Measurements from ENCODE around the gene MAP3K4.

Gene MAP3K4

DNA sequence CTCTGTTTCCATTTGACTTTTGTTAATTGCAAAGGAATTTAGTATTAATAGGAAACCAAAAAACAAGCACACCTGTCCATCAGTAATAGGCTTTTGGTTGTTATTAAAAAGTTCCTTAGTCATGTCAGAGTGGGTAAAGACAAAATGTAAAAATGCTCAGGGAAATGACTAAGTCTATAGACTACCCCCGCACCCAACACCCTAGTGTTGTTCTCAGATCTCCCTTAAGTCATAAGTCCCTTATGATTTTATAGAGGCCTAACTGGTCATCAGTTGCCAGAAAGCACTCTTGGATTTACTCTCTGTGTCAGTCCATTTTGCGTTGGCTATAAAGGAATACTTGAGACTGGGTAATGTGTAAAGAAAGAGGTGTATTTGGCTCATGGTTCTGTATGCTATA, 52.8 kb downstream of the MAP3K4 start:
- DNase-seq: no peak

DNA sequence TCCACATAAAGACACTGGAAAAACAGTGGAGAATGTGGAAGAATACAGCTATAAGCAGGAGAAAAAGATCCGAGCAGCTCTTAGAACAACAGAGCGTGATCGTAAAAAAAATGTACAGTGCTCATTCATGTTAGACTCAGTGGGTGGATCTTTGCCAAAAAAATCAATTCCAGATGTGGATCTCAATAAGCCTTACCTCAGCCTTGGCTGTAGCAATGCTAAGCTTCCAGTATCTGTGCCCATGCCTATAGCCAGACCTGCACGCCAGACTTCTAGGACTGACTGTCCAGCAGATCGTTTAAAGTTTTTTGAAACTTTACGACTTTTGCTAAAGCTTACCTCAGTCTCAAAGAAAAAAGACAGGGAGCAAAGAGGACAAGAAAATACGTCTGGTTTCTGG, 57.1 kb downstream of the MAP3K4 start:
- DNase-seq: no peak

GRCh38 chr6:161050134-161050765, 58.7 kb downstream of the MAP3K4 start:
- DNase-seq: no peak

DNA sequence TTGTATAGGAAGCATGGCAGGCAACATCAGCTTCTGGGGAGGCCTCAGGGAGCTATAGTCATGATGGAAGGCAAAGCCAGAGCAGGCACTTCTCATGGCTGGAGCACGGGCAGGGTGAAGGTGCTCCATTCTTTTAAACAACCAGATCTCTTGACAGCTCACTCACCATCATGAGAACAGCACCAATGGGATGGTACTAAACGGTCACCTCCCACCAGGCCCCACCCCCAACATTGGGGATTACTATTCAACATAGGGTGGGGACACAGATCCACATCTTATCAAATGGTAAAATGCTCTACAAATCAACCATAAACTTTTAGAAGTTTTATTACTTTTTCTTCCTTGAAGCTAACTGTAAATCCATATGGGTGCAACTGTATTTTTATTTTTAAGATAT, 61.5 kb downstream of the MAP3K4 start:
- DNase-seq: no peak

DNA sequence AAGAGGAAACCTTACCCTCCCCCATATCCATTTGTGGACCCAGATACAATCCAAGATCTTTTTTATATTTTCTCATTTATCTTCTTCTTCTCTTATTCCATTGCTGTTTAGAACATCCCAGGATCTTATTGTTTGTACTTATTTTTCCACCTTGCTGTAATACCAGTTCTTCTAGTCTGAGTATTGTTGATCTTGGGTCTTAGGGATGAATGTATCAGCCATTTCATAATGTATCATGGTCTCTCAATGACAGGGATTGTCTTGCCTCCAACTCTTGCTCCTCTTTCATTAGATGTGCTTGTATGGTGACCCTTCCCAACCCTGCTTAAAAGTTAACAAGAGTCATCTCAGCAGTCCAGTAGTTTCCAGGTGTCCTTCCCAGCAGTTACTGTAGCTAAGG, 63.3 kb downstream of the MAP3K4 start:
- DNase-seq: no peak

DNA sequence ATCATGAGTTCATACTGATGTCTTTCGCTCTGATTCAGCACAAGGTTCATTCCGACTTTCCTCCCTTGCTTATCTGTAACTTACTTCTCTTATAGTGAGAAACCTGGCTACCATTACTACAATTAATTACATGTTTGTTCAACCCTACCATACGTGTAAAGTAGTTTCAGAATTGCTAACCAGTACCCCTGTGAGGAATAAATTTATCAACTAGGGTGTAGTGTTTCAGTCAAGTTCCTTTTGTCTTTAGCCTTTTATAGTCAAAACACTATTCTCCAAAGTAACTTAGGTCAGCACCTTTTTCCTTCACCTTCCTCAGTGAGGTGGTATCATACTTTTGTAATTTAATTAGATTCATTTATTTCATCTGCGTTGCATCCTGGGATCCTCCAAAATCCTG, 64.9 kb downstream of the MAP3K4 start:
- no peak for DNase-seq

DNA sequence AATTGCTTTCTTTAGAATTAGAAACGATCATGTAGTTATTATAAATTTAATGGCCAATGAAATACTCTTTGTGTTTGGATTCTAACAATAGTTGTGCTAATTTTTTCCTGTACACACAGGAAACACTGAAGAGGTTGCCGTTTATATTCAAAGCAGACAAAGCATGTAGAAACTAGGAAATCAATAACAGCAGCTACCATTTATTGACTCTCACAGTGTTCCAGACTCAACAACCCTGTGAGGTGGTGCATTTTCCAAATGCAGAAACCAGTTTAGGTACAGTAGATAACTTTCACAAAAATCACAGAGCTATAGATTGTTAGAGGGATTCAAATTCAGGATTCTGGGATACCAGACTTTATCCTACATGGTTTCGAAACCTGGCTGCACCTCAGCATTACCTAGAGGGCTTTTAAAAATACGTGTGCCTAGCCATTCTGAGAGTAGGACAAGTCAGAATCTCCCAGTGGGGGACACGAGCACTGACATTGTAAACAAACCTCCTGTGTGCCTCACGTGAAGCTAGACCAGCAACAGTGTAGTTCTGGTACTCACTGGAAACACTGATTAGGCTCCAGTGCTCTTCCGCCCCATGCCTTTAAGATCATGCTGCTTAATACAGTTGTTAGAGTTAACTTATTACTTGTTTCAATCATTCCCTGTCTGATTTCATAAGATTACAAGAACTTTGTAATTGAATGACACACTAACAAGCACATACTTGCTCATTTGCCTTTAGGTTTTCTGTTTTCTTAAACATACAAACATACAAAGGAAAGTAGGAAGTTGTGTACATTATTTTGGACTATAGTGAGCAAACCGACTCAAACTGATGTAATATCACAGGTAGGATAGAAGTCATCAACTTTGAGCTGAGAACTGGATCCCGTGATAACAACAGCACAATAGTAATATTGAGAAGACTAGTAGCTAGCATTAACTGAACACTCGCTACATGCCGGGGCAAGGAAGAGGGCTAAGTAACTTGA, 65.8 kb downstream of the MAP3K4 start:
- DNase-seq: no peak

DNA sequence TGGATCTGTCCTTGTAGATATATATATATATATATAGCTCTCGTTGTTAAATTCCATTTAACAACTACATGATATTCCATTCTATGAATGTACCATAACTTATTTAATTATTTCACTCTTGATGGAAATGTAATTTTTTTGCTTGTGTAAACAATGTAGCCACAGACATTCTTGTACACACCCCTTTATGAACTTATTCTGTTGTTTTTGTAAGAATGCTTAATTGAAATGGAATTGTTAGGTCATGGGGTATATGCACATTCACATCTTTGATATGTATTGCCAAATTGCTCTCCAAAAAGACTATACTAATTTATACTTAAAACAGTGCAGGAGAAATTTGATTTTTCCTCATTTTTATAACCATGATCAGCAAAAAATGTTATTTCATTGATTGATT, 67.2 kb downstream of the MAP3K4 start:
- DNase-seq: no peak

DNA sequence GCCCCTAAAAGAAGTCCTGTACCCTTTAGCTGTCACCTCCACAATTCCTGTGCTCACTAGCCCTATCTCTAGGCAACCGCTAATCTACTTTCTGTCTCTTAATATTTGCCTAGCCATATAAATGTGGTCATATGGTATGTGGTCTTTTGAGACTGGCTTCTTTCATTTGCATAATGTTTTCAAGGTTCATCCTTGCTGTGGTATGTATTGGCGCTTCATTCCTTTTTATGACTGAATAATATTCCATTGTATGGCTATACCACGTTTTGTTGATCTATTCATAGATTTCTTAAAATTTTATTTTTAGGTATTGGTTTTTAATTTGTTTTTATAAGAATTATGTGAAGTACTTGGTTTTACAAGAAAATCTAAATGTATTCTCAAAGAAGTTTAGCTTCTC, 70.0 kb downstream of the MAP3K4 start:
- DNase-seq: no peak

GRCh38 chr6:161064915-161065314, 73.3 kb downstream of the MAP3K4 start:
- no peak for DNase-seq

GRCh38 chr6:161066511-161066910, 74.9 kb downstream of the MAP3K4 start:
- no peak for DNase-seq

- no peak for DNase-seq
Observed at GRCh38 chr6:161067749-161068148, 76.2 kb downstream of the MAP3K4 start.

DNA sequence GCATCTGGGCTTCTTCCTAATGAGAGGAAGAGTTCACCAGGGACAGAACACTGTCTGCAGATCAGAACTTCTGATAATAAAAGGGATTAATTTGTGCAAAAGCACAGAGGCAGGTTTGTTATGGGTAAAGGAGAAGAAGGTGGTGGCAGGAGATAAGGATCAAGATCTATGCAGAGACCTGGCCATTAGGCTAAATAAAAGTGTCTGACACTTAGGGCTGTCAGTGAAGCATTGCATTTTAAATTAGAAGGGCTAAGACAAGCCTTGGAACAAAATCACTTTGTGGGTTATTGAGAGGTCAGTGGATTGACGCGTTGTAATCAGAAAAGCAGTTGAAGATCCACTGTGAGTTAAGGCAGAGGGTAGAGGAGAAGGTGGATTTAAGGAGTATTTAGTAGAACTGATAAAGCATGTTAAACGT, 76.8 kb downstream of the MAP3K4 start:
- no peak for DNase-seq

- DNase-seq: no peak
Observed at GRCh38 chr6:161073930-161074329, 82.4 kb downstream of the MAP3K4 start.

DNA sequence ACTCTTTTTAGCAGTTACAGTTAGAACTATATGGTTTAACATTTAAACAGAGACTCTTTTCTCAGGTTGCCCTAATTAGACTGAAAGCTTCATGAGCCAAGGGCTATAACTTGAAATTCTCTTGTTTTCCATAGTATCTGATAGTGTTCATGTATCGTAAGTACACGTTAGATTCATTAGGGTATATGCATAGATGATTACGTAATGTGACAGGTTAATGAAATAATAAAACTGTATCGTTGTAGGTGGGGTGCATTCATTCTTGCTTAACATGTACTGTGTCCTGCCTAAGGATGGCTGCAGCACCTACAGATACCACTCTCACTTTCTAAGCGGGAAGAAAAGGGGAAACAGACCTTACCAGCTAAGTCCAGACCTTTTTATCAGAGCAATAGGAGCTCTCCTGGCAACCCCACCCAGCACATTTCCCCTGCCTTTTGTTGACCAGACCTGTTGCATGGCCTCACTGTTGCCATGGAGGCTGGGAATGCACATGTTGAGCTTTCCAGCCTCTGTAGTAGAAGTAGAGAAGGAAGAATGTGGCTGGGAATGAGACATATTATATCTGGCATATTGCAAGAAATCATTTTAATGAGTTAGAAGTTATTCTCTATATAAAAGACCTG, 83.0 kb downstream of the MAP3K4 start:
- no peak for DNase-seq

DNA sequence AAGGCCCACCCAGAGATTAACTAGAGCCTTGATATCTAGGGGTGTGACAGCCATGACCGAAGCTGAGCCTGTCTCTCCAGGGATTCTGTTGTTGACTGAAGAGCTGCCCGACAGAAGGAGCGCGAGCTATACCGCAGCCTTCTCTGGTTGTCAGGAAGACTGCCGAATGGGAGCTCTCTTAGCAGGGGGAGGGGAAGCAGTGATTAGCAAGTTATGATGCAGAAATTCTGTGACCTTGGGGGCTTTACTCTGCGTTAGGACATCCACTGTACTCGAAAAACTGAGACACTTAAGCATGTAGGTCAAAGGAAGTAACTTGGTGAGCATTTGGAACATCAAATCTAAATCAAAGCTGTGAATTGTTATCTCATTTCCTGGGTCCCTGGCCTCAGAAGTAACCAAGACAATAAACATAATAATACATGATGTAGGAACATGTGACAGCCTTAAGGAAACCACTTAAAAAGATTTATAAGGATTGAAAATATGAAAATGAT, 84.7 kb downstream of the MAP3K4 start:
- DNase-seq: peak; percentile 34

GRCh38 chr6:161079566-161080262, 88.1 kb downstream of the MAP3K4 start:
- DNase-seq: peak; percentile 68

- peak; percentile 28 for DNase-seq
Observed at GRCh38 chr6:161080263-161080970, 88.8 kb downstream of the MAP3K4 start.

DNA sequence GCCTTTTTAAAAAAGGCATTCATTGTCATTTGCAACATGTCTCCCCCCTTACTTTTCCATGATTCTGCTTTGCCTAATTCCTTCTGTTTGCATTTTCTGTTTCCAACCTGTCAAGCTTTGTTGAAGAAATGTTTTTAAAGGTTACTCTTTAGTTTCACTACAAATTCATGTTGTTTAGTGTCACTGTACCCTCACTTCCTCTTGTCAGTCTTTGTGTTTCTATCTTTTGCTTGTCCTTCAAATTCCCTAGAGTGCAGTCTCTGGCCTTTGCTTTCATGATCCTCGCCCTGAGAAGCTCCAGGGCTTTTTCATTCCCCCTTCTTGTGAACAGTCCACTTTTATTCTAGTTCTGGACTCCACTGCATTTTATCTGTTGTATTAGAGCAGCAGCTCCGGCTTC, 90.6 kb downstream of the MAP3K4 start:
- DNase-seq: no peak

- DNase-seq: no peak
Observed at GRCh38 chr6:161085246-161085645, 93.7 kb downstream of the MAP3K4 start.

DNA sequence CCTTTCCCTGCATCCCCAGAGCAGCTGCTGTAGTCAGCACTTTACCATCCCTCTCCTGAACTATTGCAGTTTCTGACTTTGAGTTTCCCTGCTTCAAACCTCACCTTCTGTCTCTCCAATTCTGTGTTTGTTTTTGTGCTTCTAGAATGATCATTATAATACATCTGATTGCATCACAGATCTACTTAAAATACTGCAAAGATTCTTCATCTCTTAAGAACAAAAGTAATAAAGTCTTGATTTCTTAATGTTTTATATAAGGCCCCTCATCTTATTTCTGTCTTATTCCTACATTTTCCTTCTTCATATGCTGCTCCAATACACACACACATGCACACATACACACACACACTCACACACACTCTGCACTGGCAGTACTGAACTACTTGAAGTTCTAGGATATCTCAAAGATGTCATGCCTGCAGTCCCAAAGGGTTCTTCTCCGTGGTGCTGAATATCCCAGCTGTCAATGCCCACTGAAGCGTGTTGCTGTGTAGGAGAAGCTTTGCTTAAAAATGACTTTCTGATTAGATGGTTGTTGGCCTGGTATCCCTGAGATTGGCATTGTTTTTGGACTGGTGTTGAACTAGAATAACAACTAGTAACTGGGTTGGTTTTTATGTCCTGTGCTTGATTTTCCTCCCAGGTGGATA, 97.2 kb downstream of the MAP3K4 start:
- no peak for DNase-seq

DNA sequence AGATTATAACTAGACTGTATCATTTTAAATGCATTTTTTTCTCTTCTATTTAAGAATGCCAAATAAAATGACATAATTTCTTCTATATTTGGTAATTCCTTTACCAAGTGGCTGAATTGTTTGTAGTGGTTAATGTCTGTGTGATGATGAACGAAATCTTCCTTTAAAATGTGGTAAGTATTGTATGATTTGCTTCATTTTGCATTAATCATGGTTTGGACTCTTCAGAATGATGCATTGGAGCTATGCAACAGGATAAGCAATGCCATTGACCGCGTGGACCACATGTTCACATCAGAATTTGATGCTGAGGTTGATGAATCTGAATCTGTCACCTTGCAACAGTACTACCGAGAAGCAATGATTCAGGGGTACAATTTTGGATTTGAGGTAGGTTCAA, 99.6 kb downstream of the MAP3K4 start:
- DNase-seq: no peak
